ENCODE results near the gene CTDP1. TPM values are rescaled to one million over a fixed set of nuclear protein-coding genes. Genes with fewer than 3 reads are reported as not detected.

Gene CTDP1
- total RNA-seq, 1 experiment from 2014 or later = 22.5 TPM

- no peaks in the 10 kb centered on the region for H3K36me3 ChIP-seq (ENCODE audit: insufficient read depth, low read length, poor library complexity, severe bottlenecking)
- no peaks in the 10 kb centered on the region for H3K9me3 ChIP-seq (ENCODE audit: low read depth, low read length, poor library complexity, severe bottlenecking)
- H3K27ac ChIP-seq (ENCODE audit: low read depth, low read length, poor library complexity, severe bottlenecking) = no peak overlapping the region
- ChIA-PET POLR2A (ENCODE audit: low non-redundant PET) (no interaction called here), CTCF (no interaction called here)
- BruUV-seq (replicated peaks) = no TSS peak
- no peaks in the 10 kb centered on the region for H3K4me1 ChIP-seq (ENCODE audit: insufficient read depth, low read length, poor library complexity, severe bottlenecking)
- TF ChIP-seq CTCF (conservative IDR thresholded peaks at IDR 0.05; ENCODE audit: low read depth, low read length) (no peak), EZH2 (IDR thresholded peaks at IDR 0.05; ENCODE audit: borderline replicate concordance, low read depth, low read length, poor library complexity, severe bottlenecking) (no peak)
- DNase-seq (ENCODE audit: low spot score) = no peak
- intact Hi-C loops (cut with micrococcal nuclease; ENCODE audit: unreplicated experiment) = no loop called here
- H3K27me3 ChIP-seq (replicated peaks; ENCODE audit: insufficient read depth, low read depth, low read length, poor library complexity) = peaks cover 67% of the 10 kb centered on the region
- no peak overlapping the region for H3K4me3 ChIP-seq (ENCODE audit: low read depth, low read length, poor library complexity, severe bottlenecking)
Observed at GRCh38 chr18:79662034-79662433, 17.6 kb upstream of the CTDP1 start.

- ChIA-PET CTCF (no interaction called here), POLR2A (ENCODE audit: low non-redundant PET) (no interaction called here)
- Histone ChIP-seq H3K9me3 (ENCODE audit: low read depth, low read length, poor library complexity, severe bottlenecking) (no peaks in the 10 kb centered on the region), H3K27me3 (replicated peaks; ENCODE audit: insufficient read depth, low read depth, low read length, poor library complexity) (peaks cover 68% of the 10 kb centered on the region), H3K4me1 (ENCODE audit: insufficient read depth, low read length, poor library complexity, severe bottlenecking) (no peaks in the 10 kb centered on the region), H3K36me3 (ENCODE audit: insufficient read depth, low read length, poor library complexity, severe bottlenecking) (no peaks in the 10 kb centered on the region), H3K4me3 (ENCODE audit: low read depth, low read length, poor library complexity, severe bottlenecking) (no peak overlapping the region), H3K27ac (ENCODE audit: low read depth, low read length, poor library complexity, severe bottlenecking) (no peak overlapping the region)
- no TSS peak for BruUV-seq (replicated peaks)
- no peak for TF ChIP-seq CTCF (conservative IDR thresholded peaks at IDR 0.05; ENCODE audit: low read depth, low read length)
- TF ChIP-seq EZH2 (IDR thresholded peaks at IDR 0.05; ENCODE audit: borderline replicate concordance, low read depth, low read length, poor library complexity, severe bottlenecking) = no peak
- intact Hi-C loops (cut with micrococcal nuclease; ENCODE audit: unreplicated experiment) = no loop called here
- no peak for DNase-seq (ENCODE audit: low spot score)
Observed at GRCh38 chr18:79662439-79662838, 17.2 kb upstream of the CTDP1 start.

GRCh38 chr18:79664525-79665125, 15.0 kb upstream of the CTDP1 start:
- TF ChIP-seq EZH2 (IDR thresholded peaks at IDR 0.05; ENCODE audit: borderline replicate concordance, low read depth, low read length, poor library complexity, severe bottlenecking) = no peak
- no peak for TF ChIP-seq CTCF (conservative IDR thresholded peaks at IDR 0.05; ENCODE audit: low read depth, low read length)
- BruUV-seq (replicated peaks) = no TSS peak
- no peak for DNase-seq (ENCODE audit: low spot score)
- intact Hi-C loops (cut with micrococcal nuclease; ENCODE audit: unreplicated experiment) = no loop called here
- Histone ChIP-seq H3K4me1 (ENCODE audit: insufficient read depth, low read length, poor library complexity, severe bottlenecking) (no peaks in the 10 kb centered on the region), H3K27ac (ENCODE audit: low read depth, low read length, poor library complexity, severe bottlenecking) (no peak overlapping the region), H3K9me3 (ENCODE audit: low read depth, low read length, poor library complexity, severe bottlenecking) (no peaks in the 10 kb centered on the region), H3K27me3 (replicated peaks; ENCODE audit: insufficient read depth, low read depth, low read length, poor library complexity) (peaks cover 58% of the 10 kb centered on the region), H3K36me3 (ENCODE audit: insufficient read depth, low read length, poor library complexity, severe bottlenecking) (no peaks in the 10 kb centered on the region), H3K4me3 (ENCODE audit: low read depth, low read length, poor library complexity, severe bottlenecking) (no peak overlapping the region)
- CTCF ChIA-PET = no interaction called here
- POLR2A ChIA-PET (ENCODE audit: low non-redundant PET) = no interaction called here

Data from A673 (cell line).